ENCODE measurements around the gene RPL27A.

The RPL27A gene

DNA sequence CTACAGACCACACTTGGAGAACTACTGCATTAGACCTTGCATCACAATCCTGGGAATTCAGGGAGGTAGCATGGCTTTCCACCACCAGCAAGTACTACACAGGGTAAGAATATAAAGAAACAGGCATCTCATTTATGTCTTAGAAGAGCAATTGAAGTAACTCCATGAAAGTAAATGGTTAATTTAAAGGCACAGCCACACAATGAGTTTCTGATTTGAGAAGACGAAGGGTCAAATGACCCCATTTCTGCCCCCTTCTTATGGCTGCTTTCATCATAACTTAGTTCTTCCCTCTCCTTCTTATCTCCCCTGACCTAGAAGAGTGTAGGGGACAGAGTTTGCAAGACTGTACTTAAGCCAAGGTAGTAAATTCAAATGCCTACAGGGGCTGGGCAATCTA, 6.1 kb upstream of the RPL27A start:
- DNase-seq, result no peak

DNA sequence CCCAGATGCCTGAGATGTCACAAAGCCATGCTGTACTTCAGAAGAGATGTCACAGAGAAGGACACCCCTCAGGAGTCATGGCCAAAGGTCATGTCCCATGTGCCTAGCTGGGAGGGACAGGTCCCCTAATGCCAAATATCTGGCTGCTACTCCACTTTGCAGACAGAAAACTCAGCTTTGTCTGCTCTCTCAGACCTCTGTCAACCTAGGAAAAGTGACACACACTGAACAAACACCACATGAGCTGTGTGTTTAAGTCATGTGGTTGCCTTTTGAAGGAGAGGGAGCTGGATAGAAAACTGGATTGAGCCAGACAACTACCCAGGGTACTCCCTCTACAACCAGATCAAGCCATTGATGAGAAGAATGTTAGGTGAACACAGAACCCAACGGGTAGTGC, 3.6 kb upstream of the RPL27A start:
- DNase-seq, result no peak

GRCh38 chr11:8681837-8682302, 722 bp upstream of the RPL27A start:
- DNase-seq, result no peak

DNA sequence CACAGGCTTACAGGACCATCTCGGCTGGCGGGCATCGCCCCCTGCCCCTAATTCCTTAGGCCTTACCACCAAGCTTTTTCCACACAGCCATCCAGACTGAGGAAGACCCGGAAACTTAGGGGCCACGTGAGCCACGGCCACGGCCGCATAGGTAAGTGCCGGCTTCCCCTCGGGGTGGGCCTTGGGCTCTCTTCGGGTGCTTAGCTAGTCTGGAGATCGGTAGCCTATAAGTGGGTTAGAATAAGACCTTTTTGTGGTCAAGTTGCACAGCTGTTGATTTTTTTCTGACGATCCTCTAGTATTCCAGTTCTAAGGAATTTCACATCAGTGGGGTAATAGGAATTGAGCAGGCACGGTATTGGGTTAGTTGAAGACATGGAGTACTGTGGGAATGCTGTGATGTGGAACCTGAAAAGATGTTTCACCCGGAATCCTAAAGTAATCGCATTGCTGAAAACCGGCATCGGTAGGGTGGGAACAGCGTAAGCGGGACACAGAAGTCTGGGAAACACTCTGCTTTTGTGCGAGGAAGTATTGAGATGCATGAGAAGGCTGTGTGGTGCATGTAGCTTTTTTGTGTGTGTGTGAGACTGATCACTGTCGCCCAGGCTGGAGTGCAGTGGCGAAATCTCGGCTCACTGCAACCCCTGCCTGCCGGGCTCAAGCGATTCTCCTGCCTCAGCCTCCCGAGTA, 669 bp downstream of the RPL27A start:
- DNase-seq, result no peak

GRCh38 chr11:8684600-8685290, 2.2 kb downstream of the RPL27A start:
- no peak for DNase-seq

- DNase-seq, result no peak
Observed at GRCh38 chr11:8685306-8685705, 2.7 kb downstream of the RPL27A start.

- DNase-seq, result no peak
Observed at GRCh38 chr11:8685820-8686219, 3.2 kb downstream of the RPL27A start.

DNA sequence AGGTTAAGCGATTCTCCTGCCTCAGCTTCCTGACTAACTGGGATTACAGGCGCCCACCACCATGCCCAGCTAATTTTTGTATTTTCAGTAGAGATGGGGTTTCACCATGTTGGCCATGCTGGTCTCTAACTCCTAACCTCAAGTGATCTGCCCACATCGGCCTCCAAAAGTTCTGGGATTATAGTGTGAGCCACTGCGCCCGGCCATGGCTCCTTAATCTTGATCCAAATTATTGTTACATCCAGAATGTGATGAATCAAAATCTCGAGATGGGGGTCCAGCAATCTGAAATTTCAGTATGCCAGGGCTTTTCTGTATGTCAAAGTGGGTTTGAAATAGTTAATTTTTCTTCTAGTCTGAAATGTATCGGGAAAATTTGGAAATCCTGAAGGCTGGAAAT, 3.7 kb downstream of the RPL27A start:
- DNase-seq, result no peak

GRCh38 chr11:8688414-8689362, 6.1 kb downstream of the RPL27A start:
- DNase-seq, result peak; percentile 87

DNA sequence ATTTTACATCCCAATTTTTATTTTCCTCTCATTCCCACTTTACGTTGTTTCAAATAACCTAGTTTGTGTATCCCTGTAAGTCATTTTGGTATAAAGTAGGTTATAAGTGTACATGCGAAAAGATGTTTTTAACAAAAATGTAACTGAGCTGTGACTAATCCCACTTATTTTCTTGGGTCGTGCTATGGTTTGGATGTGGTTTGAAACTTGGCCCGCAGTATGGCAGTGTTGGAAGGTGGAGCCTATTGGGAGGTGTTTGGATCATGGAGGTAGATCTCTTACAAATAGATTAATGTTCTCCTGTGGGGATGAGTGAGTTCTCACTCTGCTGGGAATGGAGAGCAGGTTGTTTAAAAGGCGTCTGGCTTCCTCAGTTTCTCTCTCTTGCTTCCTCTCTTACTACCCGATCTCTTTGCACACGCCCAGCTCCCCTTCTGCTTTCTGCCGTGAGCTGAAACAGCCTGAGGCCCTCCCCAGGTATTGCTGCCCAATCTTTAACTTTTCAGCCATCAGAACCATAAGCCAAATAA, 7.2 kb downstream of the RPL27A start:
- no peak for DNase-seq

- no peak for DNase-seq
Observed at GRCh38 chr11:8690374-8691342, 8.1 kb downstream of the RPL27A start.

- no peak for DNase-seq
Observed at GRCh38 chr11:8691601-8692000, 9.0 kb downstream of the RPL27A start.

DNA sequence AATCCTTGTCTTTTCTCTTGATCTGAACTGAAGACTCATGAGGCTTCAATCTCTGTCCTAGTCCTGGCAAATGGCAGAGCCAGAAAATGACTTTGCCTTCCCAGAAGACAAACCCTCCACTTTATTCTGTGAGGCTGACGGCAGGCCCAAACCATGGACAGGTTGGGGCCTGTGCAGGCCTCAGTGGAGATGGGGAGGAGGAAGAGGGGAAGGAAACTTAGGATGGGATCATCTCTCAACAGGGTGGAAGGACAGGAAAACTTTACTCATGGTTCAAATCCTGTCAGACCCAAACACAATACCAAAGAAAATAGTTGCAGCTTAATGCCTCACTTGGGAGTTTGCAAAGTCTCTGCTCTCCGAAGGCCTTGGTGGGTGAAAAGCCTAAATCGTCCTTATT, 9.8 kb downstream of the RPL27A start:
- no peak for DNase-seq

- no peak for DNase-seq
Observed at GRCh38 chr11:8693010-8693551, 10.5 kb downstream of the RPL27A start.

GRCh38 chr11:8693555-8693954, 11.0 kb downstream of the RPL27A start:
- no peak for DNase-seq

DNA sequence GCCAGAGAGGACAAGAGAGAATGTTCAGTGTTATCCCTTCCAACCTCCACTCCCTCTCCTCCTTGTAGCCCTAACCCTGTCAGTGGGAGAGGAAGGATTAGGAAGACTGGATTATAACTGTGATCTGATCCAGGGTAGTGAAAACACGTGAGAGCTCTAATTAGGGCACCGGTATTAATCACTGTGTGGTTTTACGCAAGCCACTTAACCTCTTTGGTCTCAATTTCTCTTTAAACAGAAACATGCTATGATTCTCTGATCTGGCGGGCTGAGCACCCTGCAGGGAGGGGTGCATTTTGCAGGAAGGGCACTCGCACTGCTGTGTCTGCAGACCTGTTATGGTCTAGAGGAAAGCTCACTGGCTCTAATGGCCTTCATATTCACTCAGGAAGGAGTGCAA, 11.5 kb downstream of the RPL27A start:
- DNase-seq, result no peak

- no peak for DNase-seq
Observed at GRCh38 chr11:8697054-8697453, 14.5 kb downstream of the RPL27A start.

DNA sequence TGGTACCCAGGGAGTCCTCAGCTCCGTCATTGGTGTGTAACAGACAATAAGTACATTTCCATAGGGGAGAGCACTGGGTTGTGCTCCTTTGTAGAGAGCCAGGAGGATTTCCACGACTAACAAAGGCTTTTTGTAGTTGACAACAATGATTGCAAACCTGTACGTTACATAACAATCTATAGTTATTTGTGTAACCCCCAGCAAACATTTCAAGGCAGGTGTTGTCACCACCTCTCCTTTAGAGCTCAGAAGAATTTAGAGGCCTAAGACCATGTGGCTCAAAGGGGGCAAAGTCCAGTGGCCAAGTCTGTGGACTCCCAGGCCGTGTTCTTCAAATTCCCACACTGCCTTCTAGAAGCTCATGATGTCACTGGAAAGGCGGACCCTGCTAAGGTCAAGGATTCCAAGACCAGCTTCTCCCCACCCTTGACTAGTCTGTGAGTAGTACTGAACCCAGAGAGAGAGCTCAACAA, 15.8 kb downstream of the RPL27A start:
- no peak for DNase-seq

GRCh38 chr11:8698917-8699441, 16.4 kb downstream of the RPL27A start:
- DNase-seq, result no peak

- no peak for DNase-seq
Observed at GRCh38 chr11:8699903-8700302, 17.3 kb downstream of the RPL27A start.

- no peak for DNase-seq
Observed at GRCh38 chr11:8701891-8702597, 19.5 kb downstream of the RPL27A start.
